HEK293 (cell line): ENCODE measurements around the gene STING1.

ENCODE experiments used
- BCL11A ChIP-seq: fragments of 450-650 bp; formaldehyde crosslinking; IDR thresholded peaks from 2 replicates; pipeline ENCODE4 v1.5.1; 2016; ENCODE audit warnings: low read depth, missing biosample characterization, missing genetic modification characterization
- BCL11B ChIP-seq: fragments of 450-650 bp; formaldehyde crosslinking; IDR thresholded peaks from 2 replicates; pipeline ENCODE4 v1.5.1; 2016; ENCODE audit warnings: low read depth, missing biosample characterization, missing genetic modification characterization
- GLI2 ChIP-seq: fragments of 450-650 bp; formaldehyde crosslinking; IDR thresholded peaks from 2 replicates; pipeline ENCODE4; 2017; ENCODE audit warnings: missing biosample characterization, missing genetic modification characterization, low read depth, borderline replicate concordance
- IKZF3 ChIP-seq: fragments of 450-650 bp; IDR thresholded peaks from 2 replicates; pipeline ENCODE4 v1.5.0; 2018; ENCODE audit warnings: missing biosample characterization, mild to moderate bottlenecking, missing genetic modification characterization, moderate library complexity
- KLF1 ChIP-seq: fragments of 450-650 bp; formaldehyde crosslinking; IDR thresholded peaks from 2 replicates; pipeline ENCODE4 v1.5.1; 2016; ENCODE audit warnings: missing biosample characterization, missing genetic modification characterization
- KLF8 ChIP-seq: fragments of 450-650 bp; formaldehyde crosslinking; IDR thresholded peaks from 2 replicates; pipeline ENCODE4 v1.5.1; 2016; ENCODE audit warnings: missing biosample characterization, missing genetic modification characterization
- PRDM10 ChIP-seq: fragments of 450-650 bp; formaldehyde crosslinking; IDR thresholded peaks from 2 replicates; pipeline ENCODE4 v1.5.1; 2016; ENCODE audit warnings: missing biosample characterization, missing genetic modification characterization
- SCRT1 ChIP-seq: fragments of 450-650 bp; formaldehyde crosslinking; IDR thresholded peaks from 2 replicates; pipeline ENCODE4 v1.5.1; 2016; ENCODE audit warnings: missing biosample characterization, missing genetic modification characterization, borderline replicate concordance
- SP7 ChIP-seq: fragments of 450-650 bp; formaldehyde crosslinking; IDR thresholded peaks from 2 replicates; pipeline ENCODE4 v1.5.1; 2016; ENCODE audit warnings: missing biosample characterization, missing genetic modification characterization
- YY2 ChIP-seq: fragments of 450-650 bp; formaldehyde crosslinking; IDR thresholded peaks from 2 replicates; pipeline ENCODE4 v1.5.1; 2016; ENCODE audit warnings: missing biosample characterization, missing genetic modification characterization
- ZBTB26 ChIP-seq: fragments of 450-650 bp; formaldehyde crosslinking; optimal IDR thresholded peaks from 2 replicates; pipeline ENCODE3; 2016; ENCODE audit warnings: missing biosample characterization, mild to moderate bottlenecking, missing genetic modification characterization
- ZBTB49 ChIP-seq: fragments of 450-650 bp; formaldehyde crosslinking; IDR thresholded peaks from 2 replicates; pipeline ENCODE4 v1.5.1; 2016; ENCODE audit warnings: missing biosample characterization, missing genetic modification characterization, low read depth
- ZFP3 ChIP-seq: fragments of 450-650 bp; formaldehyde crosslinking; IDR thresholded peaks from 2 replicates; pipeline ENCODE4 v1.5.1; 2016; ENCODE audit warnings: low read depth, missing biosample characterization, missing genetic modification characterization
- ZNF202 ChIP-seq: fragments of 450-650 bp; formaldehyde crosslinking; IDR thresholded peaks from 2 replicates; pipeline ENCODE4 v1.5.1; 2016; ENCODE audit warnings: missing biosample characterization, missing genetic modification characterization, borderline replicate concordance
- ZNF239 ChIP-seq: fragments of 450-650 bp; formaldehyde crosslinking; IDR thresholded peaks from 2 replicates; pipeline ENCODE4 v1.5.1; 2016; ENCODE audit warnings: missing biosample characterization, missing genetic modification characterization
- ZNF311 ChIP-seq: fragments of 450-650 bp; formaldehyde crosslinking; IDR thresholded peaks from 2 replicates; pipeline ENCODE4 v1.5.1; 2017; ENCODE audit warnings: missing biosample characterization, missing genetic modification characterization, borderline replicate concordance
- ZNF335 ChIP-seq: fragments of 450-650 bp; formaldehyde crosslinking; conservative IDR thresholded peaks from 2 replicates; pipeline ENCODE4 v1.5.1; 2016; ENCODE audit warnings: missing biosample characterization, missing genetic modification characterization
- ZNF341 ChIP-seq: fragments of 450-650 bp; formaldehyde crosslinking; IDR thresholded peaks from 2 replicates; pipeline ENCODE4; 2016; ENCODE audit warnings: low read depth, missing biosample characterization, missing genetic modification characterization
- ZNF449 ChIP-seq: fragments of 450-650 bp; formaldehyde crosslinking; IDR thresholded peaks from 2 replicates; pipeline ENCODE4 v1.5.1; 2017; ENCODE audit warnings: missing biosample characterization, mild to moderate bottlenecking, missing genetic modification characterization, moderate library complexity
- ZNF473 ChIP-seq: fragments of 450-650 bp; formaldehyde crosslinking; IDR thresholded peaks from 2 replicates; pipeline ENCODE4 v1.5.1; 2017; ENCODE audit warnings: missing biosample characterization, missing genetic modification characterization
- ZNF561 ChIP-seq: fragments of 450-650 bp; IDR thresholded peaks from 2 replicates; pipeline ENCODE4 v1.5.1; 2018; ENCODE audit warnings: missing biosample characterization, missing genetic modification characterization, borderline replicate concordance
- ZNF623 ChIP-seq: fragments of 450-650 bp; formaldehyde crosslinking; IDR thresholded peaks from 2 replicates; pipeline ENCODE4 v1.5.1; 2016; ENCODE audit warnings: missing biosample characterization, missing genetic modification characterization
- ZNF626 ChIP-seq: fragments of 450-650 bp; sonication (Bioruptor Pico); formaldehyde crosslinking; IDR thresholded peaks from 2 replicates; pipeline ENCODE4 v1.5.1; 2018; ENCODE audit warnings: missing biosample characterization, missing genetic modification characterization, inconsistent platforms
- ZNF629 ChIP-seq: fragments of 450-650 bp; formaldehyde crosslinking; IDR thresholded peaks from 2 replicates; pipeline ENCODE4 v1.5.1; 2017; ENCODE audit warnings: missing biosample characterization, missing genetic modification characterization
- ZNF658 ChIP-seq: fragments of 450-650 bp; formaldehyde crosslinking; IDR thresholded peaks from 2 replicates; pipeline ENCODE4; 2016; ENCODE audit warnings: missing biosample characterization, missing genetic modification characterization
- ZNF707 ChIP-seq: fragments of 450-650 bp; formaldehyde crosslinking; IDR thresholded peaks from 2 replicates; pipeline ENCODE4 v1.5.1; 2016; ENCODE audit warnings: missing biosample characterization, missing genetic modification characterization
- ZNF768 ChIP-seq: fragments of 450-650 bp; formaldehyde crosslinking; IDR thresholded peaks from 2 replicates; pipeline ENCODE4 v1.5.1; 2018; ENCODE audit warnings: missing biosample characterization, mild to moderate bottlenecking, missing genetic modification characterization
- ZXDB ChIP-seq: fragments of 450-650 bp; formaldehyde crosslinking; IDR thresholded peaks from 2 replicates; pipeline ENCODE4 v1.5.1; 2016; ENCODE audit warnings: missing biosample characterization, missing genetic modification characterization
- TF ChIP-seq, protein P1 (sequence below): fragments of 450-650 bp; formaldehyde crosslinking; IDR thresholded peaks from 2 replicates; pipeline ENCODE4 v1.5.1; 2016; ENCODE audit warnings: missing biosample characterization, missing genetic modification characterization

The STING1 gene

DNA sequence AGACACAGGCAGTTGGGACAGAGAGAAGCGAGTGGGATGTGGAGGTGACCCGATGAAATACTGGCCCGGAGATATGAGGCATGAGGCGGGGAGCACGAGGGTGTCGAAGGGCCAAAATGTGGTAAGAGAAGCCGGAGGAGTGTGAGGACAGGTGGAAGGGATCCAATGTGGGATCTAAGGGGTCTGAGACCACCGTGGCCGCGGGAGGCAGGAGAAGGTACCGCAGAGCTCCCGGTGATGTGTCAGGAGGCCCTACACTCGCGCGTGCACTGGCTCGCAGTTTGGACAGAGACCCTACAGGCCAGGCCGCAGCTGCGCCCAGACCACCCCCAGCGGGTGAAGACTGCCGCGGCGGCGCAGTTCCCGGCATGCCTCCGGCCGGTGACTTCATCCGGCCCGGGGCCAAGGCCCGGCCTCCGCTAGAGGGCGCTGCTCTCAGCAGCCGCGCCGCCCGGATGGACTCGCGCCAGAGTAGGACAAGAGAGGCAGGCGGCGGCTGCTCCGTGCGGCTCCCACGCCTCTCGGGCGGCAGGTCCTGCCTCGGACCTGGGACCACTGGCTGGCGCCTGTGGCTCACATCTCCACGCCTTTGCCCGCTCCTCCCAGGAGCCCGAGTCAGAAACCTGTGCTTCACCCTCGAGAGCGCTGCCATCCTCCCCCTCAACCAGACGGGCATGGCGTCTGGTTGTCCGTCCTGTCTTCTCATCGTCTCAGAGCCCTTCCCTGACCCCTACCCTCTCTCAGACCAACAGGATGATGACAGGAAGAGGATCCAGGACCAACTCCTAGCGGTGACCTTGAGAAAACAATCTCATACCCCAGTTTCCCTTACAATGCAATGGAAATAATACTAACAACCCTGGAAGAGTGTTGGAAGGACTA lies 35.4 kb upstream of the STING1 start (continued):
- TF ChIP-seq ZBTB49 (no peak), PRDM10 (peak; percentile 75), ZNF311 (tag by site-specific recombination) (no peak), ZNF561 (tag by site-specific recombination) (peak; percentile 91; the same call in 1 of the 2 replicates), ZNF239 (tag by site-specific recombination) (peak; percentile 45; the same call in 1 of the 2 replicates), ZFP3 (no peak), ZNF202 (tag by site-specific recombination) (no peak), ZNF658 (tag by site-specific recombination) (peak; percentile 93; the same call in 1 of the 2 replicates), ZNF623 (no peak; the same call in 1 of the 2 replicates), ZBTB26 (peak; percentile 78), ZNF629 (tag by site-specific recombination) (peak; percentile 88), BCL11B (tag by site-specific recombination) (peak; percentile 98), ZNF341 (peak; percentile 55), ZNF449 (tag by site-specific recombination) (peak; percentile 94), BCL11A (peak; percentile 93), ZNF335 (tag by site-specific recombination) (peak; percentile 97), SP7 (peak; percentile 94), ZXDB (tag by site-specific recombination) (peak; percentile 90), ZNF707 (tag by site-specific recombination) (no peak), KLF1 (tag by site-specific recombination) (peak; percentile 58; the same call in 1 of the 2 replicates), GLI2 (tag by site-specific recombination) (no peak; the same call in 1 of the 2 replicates), IKZF3 (tag by site-specific recombination) (peak; percentile 74), YY2 (tag by site-specific recombination) (peak; percentile 74; the same call in 1 of the 2 replicates), ZNF473 (tag by site-specific recombination) (no peak), ZNF626 (tag by site-specific recombination) (no peak), ZNF768 (no peak), KLF8 (peak; percentile 84), SCRT1 (tag by site-specific recombination) (no peak; the same call in 1 of the 2 replicates)
- TF ChIP-seq, protein P1, sequence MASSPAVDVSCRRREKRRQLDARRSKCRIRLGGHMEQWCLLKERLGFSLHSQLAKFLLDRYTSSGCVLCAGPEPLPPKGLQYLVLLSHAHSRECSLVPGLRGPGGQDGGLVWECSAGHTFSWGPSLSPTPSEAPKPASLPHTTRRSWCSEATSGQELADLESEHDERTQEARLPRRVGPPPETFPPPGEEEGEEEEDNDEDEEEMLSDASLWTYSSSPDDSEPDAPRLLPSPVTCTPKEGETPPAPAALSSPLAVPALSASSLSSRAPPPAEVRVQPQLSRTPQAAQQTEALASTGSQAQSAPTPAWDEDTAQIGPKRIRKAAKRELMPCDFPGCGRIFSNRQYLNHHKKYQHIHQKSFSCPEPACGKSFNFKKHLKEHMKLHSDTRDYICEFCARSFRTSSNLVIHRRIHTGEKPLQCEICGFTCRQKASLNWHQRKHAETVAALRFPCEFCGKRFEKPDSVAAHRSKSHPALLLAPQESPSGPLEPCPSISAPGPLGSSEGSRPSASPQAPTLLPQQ (tag by site-specific recombination): peak; percentile 95
